ENCODE results near the gene TES.

DNA sequence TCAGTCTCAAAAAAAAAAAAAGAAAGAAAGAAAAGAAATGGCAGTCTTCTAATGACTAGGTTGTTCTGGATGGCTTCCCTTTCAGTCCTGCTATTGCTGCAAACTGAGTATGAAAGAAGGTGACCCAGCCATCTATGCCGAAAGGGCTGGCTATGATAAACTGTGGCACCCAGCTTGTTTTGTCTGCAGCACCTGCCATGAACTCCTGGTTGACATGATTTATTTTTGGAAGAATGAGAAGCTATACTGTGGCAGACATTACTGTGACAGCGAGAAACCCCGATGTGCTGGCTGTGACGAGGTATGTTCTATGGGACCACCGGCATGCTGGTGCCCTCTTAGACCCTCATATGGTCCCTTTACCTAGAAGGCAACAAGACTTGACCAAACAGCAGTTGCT lies 41.3 kb downstream of the TES start:
- TF ChIP-seq, protein P1, sequence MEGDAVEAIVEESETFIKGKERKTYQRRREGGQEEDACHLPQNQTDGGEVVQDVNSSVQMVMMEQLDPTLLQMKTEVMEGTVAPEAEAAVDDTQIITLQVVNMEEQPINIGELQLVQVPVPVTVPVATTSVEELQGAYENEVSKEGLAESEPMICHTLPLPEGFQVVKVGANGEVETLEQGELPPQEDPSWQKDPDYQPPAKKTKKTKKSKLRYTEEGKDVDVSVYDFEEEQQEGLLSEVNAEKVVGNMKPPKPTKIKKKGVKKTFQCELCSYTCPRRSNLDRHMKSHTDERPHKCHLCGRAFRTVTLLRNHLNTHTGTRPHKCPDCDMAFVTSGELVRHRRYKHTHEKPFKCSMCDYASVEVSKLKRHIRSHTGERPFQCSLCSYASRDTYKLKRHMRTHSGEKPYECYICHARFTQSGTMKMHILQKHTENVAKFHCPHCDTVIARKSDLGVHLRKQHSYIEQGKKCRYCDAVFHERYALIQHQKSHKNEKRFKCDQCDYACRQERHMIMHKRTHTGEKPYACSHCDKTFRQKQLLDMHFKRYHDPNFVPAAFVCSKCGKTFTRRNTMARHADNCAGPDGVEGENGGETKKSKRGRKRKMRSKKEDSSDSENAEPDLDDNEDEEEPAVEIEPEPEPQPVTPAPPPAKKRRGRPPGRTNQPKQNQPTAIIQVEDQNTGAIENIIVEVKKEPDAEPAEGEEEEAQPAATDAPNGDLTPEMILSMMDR (conservative IDR thresholded peaks at IDR 0.05; ENCODE audit: low read depth, low read length), result no peak
- TF ChIP-seq EZH2phosphoT487 (IDR thresholded peaks at IDR 0.05; ENCODE audit: borderline replicate concordance, low read length), result no peak
